Skeletal muscle satellite cell (primary cell): ENCODE data around the gene PDCD7.
A peak's percentile ranks its signal among the peaks of the same experiment; 100 is the strongest.
"Not testable (repeated sequence)": the region's sequence is repeated elsewhere in the genome, so short reads cannot be mapped to it uniquely, and the experiment has no call there.

Source experiments
- H3K27me3 ChIP-seq: 2 replicates; pipeline ENCODE4 v1.7.0; 2013; ENCODE audit warnings: low read length; ENCODE audit not compliant: control insufficient read depth, insufficient read depth
- H3K36me3 ChIP-seq: 2 replicates; pipeline ENCODE4 v1.7.0; 2013; ENCODE audit warnings: mild to moderate bottlenecking, control low read depth, low read length; ENCODE audit not compliant: insufficient read depth
- H3K4me1 ChIP-seq: 2 replicates; pipeline ENCODE4 v1.7.0; 2013; ENCODE audit warnings: low read length; ENCODE audit not compliant: control insufficient read depth, insufficient read depth
- H3K4me2 ChIP-seq: 2 replicates; pipeline ENCODE4 v1.7.0; 2013; ENCODE audit warnings: mild to moderate bottlenecking, low read length
- H3K4me3 ChIP-seq: 2 replicates; pipeline ENCODE4 v1.7.0; 2013; ENCODE audit warnings: low read length
- H3K9ac ChIP-seq: 2 replicates; pipeline ENCODE4 v1.7.0; 2013; ENCODE audit warnings: mild to moderate bottlenecking, low read depth, low read length, moderate library complexity
- H3K9me3 ChIP-seq: replicated peaks from 2 replicates; pipeline ENCODE4 v1.7.0; 2013; ENCODE audit warnings: mild to moderate bottlenecking, control low read depth, low read length

The PDCD7 gene

DNA sequence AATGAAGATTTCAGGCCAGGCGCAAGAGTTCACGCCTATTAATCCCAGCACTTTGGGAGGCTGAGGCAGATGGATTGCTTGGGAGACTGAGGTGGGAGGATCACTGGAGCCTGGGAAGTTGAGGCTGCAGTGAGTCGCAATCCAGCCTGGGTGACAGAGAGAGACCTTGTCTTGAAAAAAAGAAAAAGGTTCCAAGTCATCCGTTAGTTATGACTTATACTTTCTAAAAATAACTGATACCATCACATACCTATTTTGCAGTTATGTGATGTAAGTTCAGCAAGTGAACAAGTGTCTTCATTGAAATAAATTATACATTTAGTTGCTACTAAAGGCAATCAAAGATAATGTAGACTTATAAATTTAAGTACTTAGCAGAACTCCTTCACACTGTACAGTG, 29.4 kb upstream of the PDCD7 start:
- Histone ChIP-seq H3K4me1 (no peaks in the 10 kb centered on the region), H3K36me3 (peaks cover 40% of the 10 kb centered on the region), H3K9ac (no peak overlapping the region), H3K4me2 (no peak overlapping the region), H3K4me3 (no peak overlapping the region), H3K9me3 (no peaks in the 10 kb centered on the region), H3K27me3 (no peaks in the 10 kb centered on the region)

DNA sequence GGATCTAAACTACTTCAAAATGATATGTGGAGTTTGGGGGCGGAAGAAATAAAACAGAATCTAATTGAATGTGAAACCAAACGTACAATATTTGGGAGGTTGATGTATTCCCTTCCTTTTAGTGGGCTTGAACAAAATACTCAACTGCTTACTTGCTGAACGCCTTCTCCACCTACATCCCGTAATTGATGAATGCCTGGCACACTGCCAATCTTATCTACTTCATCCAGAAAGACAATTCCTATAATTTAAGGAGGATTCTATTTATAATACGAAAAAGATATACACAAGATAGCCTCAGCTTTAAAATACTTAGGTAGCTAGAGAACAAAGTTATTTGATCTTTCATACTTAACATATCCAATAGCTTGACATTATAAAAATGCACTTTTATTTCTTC, 23.1 kb upstream of the PDCD7 start:
- H3K4me2 ChIP-seq = no peak overlapping the region

DNA sequence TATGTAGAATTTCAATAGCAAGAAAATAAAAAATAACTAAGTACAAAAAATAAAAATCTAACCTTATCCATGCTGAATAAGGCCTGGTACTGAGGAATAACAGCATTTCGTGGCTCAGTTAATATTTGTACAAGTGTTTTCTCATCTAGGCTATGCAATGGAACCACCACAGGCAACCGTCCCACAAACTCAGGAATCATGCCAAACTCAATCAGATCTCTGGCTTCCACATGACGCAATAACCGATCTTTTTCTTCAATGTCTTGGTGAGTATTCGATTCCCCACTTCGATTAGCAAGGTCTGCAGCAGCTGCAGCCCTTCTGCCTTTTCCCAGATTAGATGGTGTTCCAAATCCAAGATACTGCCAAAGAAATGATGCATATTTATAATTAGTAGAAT, 21.1 kb upstream of the PDCD7 start:
- peaks cover 67% of the 10 kb centered on the region for H3K36me3 ChIP-seq
- H3K4me1 ChIP-seq = no peaks in the 10 kb centered on the region
- H3K4me3 ChIP-seq = no peak overlapping the region

More for the DNA sequence above, 23.1 kb upstream of the PDCD7 start:
- Histone ChIP-seq H3K4me1 (no peaks in the 10 kb centered on the region), H3K36me3 (peaks cover 56% of the 10 kb centered on the region), H3K9ac (no peak overlapping the region), H3K4me3 (no peak overlapping the region), H3K27me3 (no peaks in the 10 kb centered on the region), H3K9me3 (no peaks in the 10 kb centered on the region)

DNA sequence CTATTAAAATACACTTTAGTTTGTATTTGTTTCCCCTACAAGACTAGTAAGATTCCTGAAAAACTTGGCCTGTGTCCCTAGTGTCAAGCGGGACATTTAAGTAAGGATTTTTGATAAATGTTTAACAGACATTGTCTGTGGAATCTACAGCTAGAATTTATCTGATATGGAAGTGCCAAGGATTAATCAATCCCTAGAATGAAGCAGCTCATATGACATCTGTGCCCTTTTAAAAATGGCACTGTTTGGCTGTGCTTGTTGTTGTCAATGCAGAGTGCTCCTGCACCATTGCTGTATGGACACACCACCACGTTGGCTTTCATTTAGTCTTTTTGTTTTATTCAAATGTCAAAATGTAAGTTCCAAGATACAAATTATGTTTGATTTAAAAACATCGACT, 14.3 kb upstream of the PDCD7 start:
- no peaks in the 10 kb centered on the region for H3K9me3 ChIP-seq
- peaks cover 37% of the 10 kb centered on the region for H3K36me3 ChIP-seq
- no peak overlapping the region for H3K4me2 ChIP-seq

More for the DNA sequence above, 21.1 kb upstream of the PDCD7 start:
- Histone ChIP-seq H3K9me3 (no peaks in the 10 kb centered on the region), H3K27me3 (no peaks in the 10 kb centered on the region), H3K9ac (no peak overlapping the region), H3K4me2 (no peak overlapping the region)

DNA sequence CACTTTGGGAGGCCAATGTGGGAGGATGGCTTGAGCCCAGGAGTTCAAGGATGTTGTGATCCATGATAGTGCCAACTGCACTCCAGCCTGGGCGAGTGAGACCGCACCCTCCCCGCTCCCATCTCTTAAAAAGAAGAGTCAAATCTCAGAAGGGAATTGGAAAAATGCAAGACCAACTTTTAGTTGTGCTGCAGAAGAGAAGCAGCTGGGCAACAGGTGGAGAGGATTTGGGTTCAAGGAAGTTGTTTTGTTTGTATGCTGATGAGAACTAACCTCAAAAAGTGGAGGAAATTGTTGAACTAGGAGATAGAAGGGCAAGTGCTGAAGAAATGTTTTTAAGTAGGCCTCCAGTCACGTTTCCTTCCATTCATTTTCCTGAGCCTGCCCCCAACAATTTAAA, 12.8 kb upstream of the PDCD7 start:
- Histone ChIP-seq H3K4me2 (no peak overlapping the region), H3K27me3 (no peaks in the 10 kb centered on the region), H3K4me3 (no peak overlapping the region), H3K9me3 (no peaks in the 10 kb centered on the region), H3K36me3 (peaks cover 31% of the 10 kb centered on the region), H3K9ac (no peak overlapping the region), H3K4me1 (no peaks in the 10 kb centered on the region)

More for the DNA sequence above, 14.3 kb upstream of the PDCD7 start:
- H3K4me3 ChIP-seq = no peak overlapping the region
- no peaks in the 10 kb centered on the region for H3K27me3 ChIP-seq
- H3K9ac ChIP-seq = no peak overlapping the region
- H3K4me1 ChIP-seq = no peaks in the 10 kb centered on the region

DNA sequence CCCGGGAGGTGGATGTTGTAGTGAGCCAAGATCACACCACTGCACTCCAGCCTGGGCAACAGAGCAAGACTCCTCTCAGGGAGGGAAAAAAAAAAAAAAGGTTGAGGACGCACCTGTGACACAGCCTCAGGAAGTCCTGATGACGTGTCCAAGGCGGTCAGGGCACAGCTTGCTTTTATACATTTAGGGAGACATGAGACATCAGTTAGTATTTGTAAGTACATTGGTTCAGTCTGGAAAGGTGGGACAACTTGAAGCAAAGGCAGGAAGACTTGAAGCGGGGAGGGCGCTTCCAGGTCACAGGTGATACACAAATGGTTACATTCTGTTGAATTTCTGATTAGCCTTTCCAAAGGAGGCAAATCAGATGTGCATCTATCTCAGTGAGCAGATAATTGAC, 5.0 kb upstream of the PDCD7 start:
- H3K4me2 ChIP-seq, H3K4me1 ChIP-seq, H3K27me3 ChIP-seq, H3K9me3 ChIP-seq, H3K36me3 ChIP-seq, H3K9ac ChIP-seq, H3K4me3 ChIP-seq: not testable (repeated sequence)

DNA sequence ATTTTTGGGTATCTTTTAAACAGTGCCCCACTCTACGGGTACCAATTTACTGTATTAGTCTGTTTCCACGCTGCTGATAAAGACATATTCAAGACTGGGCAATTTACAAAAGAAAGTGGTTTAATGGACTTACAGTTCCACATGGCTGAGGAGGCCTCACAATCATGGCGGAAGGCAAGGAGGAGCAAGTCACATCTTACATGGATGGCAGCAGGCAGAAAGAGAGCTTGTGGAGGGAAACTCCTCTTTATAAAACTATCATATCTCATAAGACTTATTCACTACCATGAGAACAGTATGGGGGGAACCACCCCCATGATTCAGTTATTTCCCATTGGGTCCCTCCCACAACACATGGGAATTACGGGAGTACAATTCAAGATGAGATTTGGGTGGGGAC, 4.3 kb upstream of the PDCD7 start:
- not testable (repeated sequence) for H3K4me1 ChIP-seq, H3K4me3 ChIP-seq, H3K9ac ChIP-seq, H3K36me3 ChIP-seq, H3K27me3 ChIP-seq, H3K9me3 ChIP-seq, H3K4me2 ChIP-seq

DNA sequence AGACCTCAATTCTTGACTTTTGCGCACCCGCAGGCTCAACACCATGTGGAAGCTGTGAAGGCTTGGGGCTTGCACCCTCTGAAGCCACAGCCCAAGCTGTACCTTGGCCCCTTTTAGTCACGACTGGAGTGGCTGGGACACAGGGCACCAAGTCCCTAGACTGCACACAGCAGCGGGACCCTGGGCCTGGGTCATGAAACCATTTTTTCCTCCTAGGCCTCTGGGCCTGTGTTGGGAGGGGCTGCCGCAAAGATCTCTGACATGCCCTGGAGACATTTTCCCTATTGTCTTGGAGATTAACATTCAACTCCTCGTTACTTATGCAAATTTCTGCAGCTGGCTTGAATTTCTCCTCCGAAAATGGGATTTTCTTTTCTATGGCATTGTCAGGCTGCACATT, 3.5 kb upstream of the PDCD7 start:
- not testable (repeated sequence) for H3K4me3 ChIP-seq, H3K4me2 ChIP-seq, H3K9ac ChIP-seq, H3K9me3 ChIP-seq, H3K27me3 ChIP-seq, H3K36me3 ChIP-seq, H3K4me1 ChIP-seq

DNA sequence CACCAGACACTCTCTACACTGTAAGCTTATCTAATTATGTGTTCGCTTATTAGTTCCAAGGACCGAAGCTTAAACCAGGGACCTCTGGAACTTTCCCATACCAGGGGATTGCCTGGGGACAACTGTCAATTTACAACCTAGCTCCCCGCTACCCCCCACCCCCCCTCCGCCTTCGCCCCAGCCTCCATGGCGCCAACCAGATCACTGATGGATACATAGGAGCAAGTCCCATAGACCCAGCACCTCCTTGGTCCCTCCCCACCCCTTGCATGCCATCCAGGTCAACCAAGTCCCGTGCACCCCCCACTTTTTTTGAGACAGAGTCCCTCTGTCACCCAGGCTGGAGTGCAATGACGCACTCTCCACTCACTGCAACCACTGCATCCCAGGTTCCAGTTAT, 930 bp upstream of the PDCD7 start:
- peaks cover 5% of the 10 kb centered on the region for H3K36me3 ChIP-seq
- H3K27me3 ChIP-seq = no peaks in the 10 kb centered on the region
- no peak overlapping the region for H3K4me3 ChIP-seq
- peak overlapping the region; percentile 95 for H3K4me2 ChIP-seq
- H3K9ac ChIP-seq = peak overlapping the region; percentile 86
- H3K9me3 ChIP-seq = no peaks in the 10 kb centered on the region
- H3K4me1 ChIP-seq = peaks cover 4% of the 10 kb centered on the region

DNA sequence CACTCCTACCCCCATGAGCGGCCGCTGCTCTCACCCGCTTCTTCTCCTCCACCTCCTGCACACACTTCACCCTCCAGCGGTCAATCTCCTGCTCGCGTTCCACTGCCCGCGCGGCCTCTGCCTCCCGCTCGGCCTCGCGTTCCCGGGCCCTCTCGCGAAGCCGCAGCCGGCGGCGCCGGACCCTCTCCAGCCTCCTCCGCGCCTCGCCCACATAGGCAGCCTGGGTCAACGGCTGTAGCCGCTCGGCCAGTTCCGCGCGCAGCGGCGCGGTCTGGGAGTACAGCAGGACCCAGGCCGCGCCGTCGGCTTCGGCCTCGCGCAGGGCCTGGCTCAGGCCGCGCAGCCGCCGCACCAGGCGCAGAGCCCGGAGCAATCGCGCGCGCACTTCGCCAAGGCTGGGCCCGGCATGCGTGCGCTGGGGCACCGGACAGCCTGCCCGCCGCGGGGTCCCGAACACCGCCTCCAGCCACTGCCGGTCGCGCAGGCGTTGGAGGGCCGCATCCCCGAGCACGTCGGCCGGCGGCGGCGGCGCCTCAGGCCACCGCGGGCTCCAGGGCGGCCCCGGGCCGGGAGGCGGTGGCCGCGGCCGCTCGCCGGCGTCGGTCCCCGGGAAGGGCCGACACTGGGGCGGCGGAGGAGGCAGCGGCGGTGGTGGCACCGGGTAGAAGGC, 595 bp downstream of the PDCD7 start:
- H3K9ac ChIP-seq = peak overlapping the region; percentile 86
- no peaks in the 10 kb centered on the region for H3K27me3 ChIP-seq
- H3K4me2 ChIP-seq = peak overlapping the region; percentile 95
- H3K36me3 ChIP-seq = peaks cover 20% of the 10 kb centered on the region
- H3K4me1 ChIP-seq = peaks cover 4% of the 10 kb centered on the region
- H3K4me3 ChIP-seq = peak overlapping the region; percentile 89
- H3K9me3 ChIP-seq = no peaks in the 10 kb centered on the region

DNA sequence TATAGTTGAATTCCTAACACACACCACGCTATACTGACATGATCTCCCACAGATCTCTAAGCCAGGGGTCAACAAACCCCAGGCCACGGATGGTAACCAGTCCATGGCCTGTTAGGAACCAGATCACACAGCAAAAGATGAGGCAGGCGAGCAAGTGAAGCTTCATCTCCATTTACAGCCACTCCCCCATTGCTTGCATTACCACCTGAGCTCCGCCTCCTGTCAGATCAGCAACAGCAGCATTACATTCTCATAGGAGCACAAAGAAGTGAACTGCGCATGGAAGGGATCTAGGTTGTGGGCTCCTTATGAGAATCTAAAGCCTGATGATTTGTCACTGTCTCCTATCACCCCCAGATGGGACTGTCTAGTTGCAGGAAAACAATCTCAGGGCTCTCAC, 2.7 kb downstream of the PDCD7 start:
- Histone ChIP-seq H3K9ac (no peak overlapping the region), H3K4me1 (peaks cover 4% of the 10 kb centered on the region), H3K4me2 (no peak overlapping the region), H3K27me3 (no peaks in the 10 kb centered on the region), H3K4me3 (no peak overlapping the region), H3K36me3 (peaks cover 33% of the 10 kb centered on the region), H3K9me3 (no peaks in the 10 kb centered on the region)

DNA sequence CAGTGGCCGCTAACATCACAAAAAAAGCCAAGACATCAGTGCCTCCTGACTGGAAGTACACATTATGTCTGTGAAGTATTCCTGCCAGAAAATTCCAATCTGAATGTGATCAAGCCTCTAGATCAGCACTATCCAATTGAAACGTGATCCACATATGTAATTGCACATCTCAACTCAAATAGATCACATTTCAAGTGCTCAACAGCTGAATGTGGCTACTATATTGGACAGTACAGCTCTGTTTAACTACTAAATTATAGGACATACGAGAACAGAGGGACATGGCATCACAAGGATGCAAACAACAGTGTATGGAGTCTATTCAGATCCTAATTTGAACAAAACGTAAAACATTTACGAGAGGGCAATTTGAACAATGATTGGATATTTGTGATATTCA, 18.1 kb downstream of the PDCD7 start:
- no peaks in the 10 kb centered on the region for H3K27me3 ChIP-seq
- no peaks in the 10 kb centered on the region for H3K4me1 ChIP-seq
- no peak overlapping the region for H3K9ac ChIP-seq
- peaks cover 65% of the 10 kb centered on the region for H3K36me3 ChIP-seq
- no peak overlapping the region for H3K4me3 ChIP-seq
- H3K4me2 ChIP-seq = no peak overlapping the region
- H3K9me3 ChIP-seq = no peaks in the 10 kb centered on the region
